ENCODE measurements around the gene SLC41A2. TPM values are rescaled to one million over a fixed set of nuclear protein-coding genes. Genes with fewer than 3 reads are reported as not detected.

Gene SLC41A2
- total and polyA plus RNA-seq, 10 of the 15 experiments (the other 5 are each of a cell fraction or from before 2014, with no cell fraction given), result 3.5 to 19.0 (median 11.3) TPM

GRCh38 chr12:104974626-104975290, 16.7 kb upstream of the SLC41A2 start (continued):
- no peak for TF ChIP-seq CUX1 (IDR thresholded peaks at IDR 0.05; ENCODE audit: insufficient replicate concordance, low read depth, low read length)
- no peak for TF ChIP-seq PAX8 (IDR thresholded peaks at IDR 0.05)
- TF ChIP-seq MYB (IDR thresholded peaks at IDR 0.05; ENCODE audit: borderline replicate concordance, low read depth, low read length), result 0 out of 2 replicates have a peak, but pooled peaks have one; percentile 31
- TF ChIP-seq HDAC2 (IDR thresholded peaks at IDR 0.05), result no peak
- TF ChIP-seq HSF1 (IDR thresholded peaks at IDR 0.05; ENCODE audit: low read depth, low read length), result no peak
- TF ChIP-seq GATAD2B (conservative IDR thresholded peaks at IDR 0.05; ENCODE audit: low read depth), result peak; percentile 67
- no peak for TF ChIP-seq RBBP5 (conservative IDR thresholded peaks at IDR 0.05)
- no peak for TF ChIP-seq ZSCAN29 (IDR thresholded peaks at IDR 0.05)
- TF ChIP-seq MXI1 (IDR thresholded peaks at IDR 0.05; ENCODE audit: low read depth, low read length), result no peak
- peak; percentile 84 for TF ChIP-seq ATF2 (IDR thresholded peaks at IDR 0.05; ENCODE audit: low read length)
- no peak for TF ChIP-seq IRF3 (IDR thresholded peaks at IDR 0.05)
- no peak for TF ChIP-seq ATF3 (IDR thresholded peaks at IDR 0.05; ENCODE audit: borderline replicate concordance, extremely low read depth, low read depth, low read length)
- no peak for TF ChIP-seq RAD21 (IDR thresholded peaks at IDR 0.05; ENCODE audit: insufficient read depth, low read depth, low read length)
- 0 out of 2 replicates have a peak, but pooled peaks have one; percentile 41 for TF ChIP-seq TCF12 (IDR thresholded peaks at IDR 0.05; ENCODE audit: low read depth, low read length)
- no peak for TF ChIP-seq NKRF (conservative IDR thresholded peaks at IDR 0.05)
- peak; percentile 80 for TF ChIP-seq MEF2B (IDR thresholded peaks at IDR 0.05; ENCODE audit: partially characterized antibody, poor library complexity, severe bottlenecking)
- no peak for TF ChIP-seq SUPT20H (IDR thresholded peaks at IDR 0.05; ENCODE audit: borderline replicate concordance, control insufficient read depth, low read depth, low read length)
- 0 out of 2 replicates have a peak, but pooled peaks have one; percentile 68 for TF ChIP-seq CHD2 (IDR thresholded peaks at IDR 0.05; ENCODE audit: borderline replicate concordance, low read depth, low read length)

All from GM12878 (cell line).